ENCODE measurements around the gene OMA1. TPM values are rescaled to one million over a fixed set of nuclear protein-coding genes. Genes with fewer than 3 reads are reported as not detected.

Gene OMA1
- polyA plus RNA-seq, 1 of the 3 experiments (the other 2 are of a cell fraction), result 6.9 TPM

DNA sequence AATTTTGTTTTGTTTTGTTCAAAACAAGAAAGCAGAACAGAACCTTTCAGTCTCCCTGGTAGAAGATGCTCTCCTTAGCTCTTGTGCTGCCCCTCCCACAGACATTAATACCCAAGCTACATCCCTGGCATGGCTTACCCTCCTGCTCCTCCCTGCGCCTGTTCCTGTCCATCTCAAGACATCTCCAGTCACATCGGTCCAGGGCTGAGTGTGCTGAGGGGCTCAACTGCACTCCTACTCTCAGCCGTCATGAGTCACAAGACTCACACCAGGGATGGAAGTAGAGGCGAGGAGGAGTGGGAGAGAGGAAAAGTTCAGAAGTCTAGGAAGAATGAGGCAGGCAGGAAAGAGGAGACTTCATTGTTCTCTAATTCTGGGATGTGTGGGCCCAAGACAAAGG is 39.7 kb upstream of the OMA1 start:
- no peaks in the 10 kb centered on the region for H3K9me2 ChIP-seq
- H4K20me1 ChIP-seq (ENCODE audit: insufficient read depth), result no peaks in the 10 kb centered on the region
- no peaks in the 10 kb centered on the region for H3K27me3 ChIP-seq (ENCODE audit: insufficient read depth)
- 87% methylated on average over 4 of the region's 4 CpGs for WGBS (ENCODE audit: low lambda C conversion rate)
- no peak overlapping the region for H3K9ac ChIP-seq
- no peak overlapping the region for H3K4me2 ChIP-seq
- DNase-seq, result no peak
- no peak overlapping the region for H3K27ac ChIP-seq (ENCODE audit: low read depth in 2 of 2, low read length in 1 of 2)
- H3K4me1 ChIP-seq (ENCODE audit: control insufficient read depth in 1 of 2, insufficient read depth in 2 of 2, low read depth in 1 of 2, low read length in 1 of 2), result peaks cover 0 to 12% of the 10 kb centered on the region in 2 experiments; a peak in 2 of 4 replicates
- no peaks in the 10 kb centered on the region for H3K79me2 ChIP-seq (ENCODE audit: insufficient read depth)
- TF ChIP-seq TCF12 (IDR thresholded peaks at IDR 0.05) (no peak), RFX5 (IDR thresholded peaks at IDR 0.05; ENCODE audit: low read length) (no peak), TEAD4 (IDR thresholded peaks at IDR 0.05; ENCODE audit: borderline replicate concordance, insufficient read depth) (no peak), ELF1 (IDR thresholded peaks at IDR 0.05) (no peak), MXI1 (IDR thresholded peaks at IDR 0.05; ENCODE audit: low read depth, low read length) (no peak), EP300 (IDR thresholded peaks at IDR 0.05; ENCODE audit: borderline replicate concordance in 1 of 2, low read depth in 1 of 2, low read length in 1 of 2) (no peak), JUND (IDR thresholded peaks at IDR 0.05) (no peak), NFIC (IDR thresholded peaks at IDR 0.05; ENCODE audit: borderline replicate concordance) (no peak), GATA2 (CRISPR knock-in tag; IDR thresholded peaks at IDR 0.05) (no peak), SMC3 (IDR thresholded peaks at IDR 0.05; ENCODE audit: low read depth, low read length) (no peak), YY1 (IDR thresholded peaks at IDR 0.05; ENCODE audit: low read depth) (no peak)
- TF ChIP-seq, protein P1, sequence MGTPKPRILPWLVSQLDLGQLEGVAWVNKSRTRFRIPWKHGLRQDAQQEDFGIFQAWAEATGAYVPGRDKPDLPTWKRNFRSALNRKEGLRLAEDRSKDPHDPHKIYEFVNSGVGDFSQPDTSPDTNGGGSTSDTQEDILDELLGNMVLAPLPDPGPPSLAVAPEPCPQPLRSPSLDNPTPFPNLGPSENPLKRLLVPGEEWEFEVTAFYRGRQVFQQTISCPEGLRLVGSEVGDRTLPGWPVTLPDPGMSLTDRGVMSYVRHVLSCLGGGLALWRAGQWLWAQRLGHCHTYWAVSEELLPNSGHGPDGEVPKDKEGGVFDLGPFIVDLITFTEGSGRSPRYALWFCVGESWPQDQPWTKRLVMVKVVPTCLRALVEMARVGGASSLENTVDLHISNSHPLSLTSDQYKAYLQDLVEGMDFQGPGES (IDR thresholded peaks at IDR 0.05; ENCODE audit: low read depth, low read length), result no peak
- TF ChIP-seq, protein P2, sequence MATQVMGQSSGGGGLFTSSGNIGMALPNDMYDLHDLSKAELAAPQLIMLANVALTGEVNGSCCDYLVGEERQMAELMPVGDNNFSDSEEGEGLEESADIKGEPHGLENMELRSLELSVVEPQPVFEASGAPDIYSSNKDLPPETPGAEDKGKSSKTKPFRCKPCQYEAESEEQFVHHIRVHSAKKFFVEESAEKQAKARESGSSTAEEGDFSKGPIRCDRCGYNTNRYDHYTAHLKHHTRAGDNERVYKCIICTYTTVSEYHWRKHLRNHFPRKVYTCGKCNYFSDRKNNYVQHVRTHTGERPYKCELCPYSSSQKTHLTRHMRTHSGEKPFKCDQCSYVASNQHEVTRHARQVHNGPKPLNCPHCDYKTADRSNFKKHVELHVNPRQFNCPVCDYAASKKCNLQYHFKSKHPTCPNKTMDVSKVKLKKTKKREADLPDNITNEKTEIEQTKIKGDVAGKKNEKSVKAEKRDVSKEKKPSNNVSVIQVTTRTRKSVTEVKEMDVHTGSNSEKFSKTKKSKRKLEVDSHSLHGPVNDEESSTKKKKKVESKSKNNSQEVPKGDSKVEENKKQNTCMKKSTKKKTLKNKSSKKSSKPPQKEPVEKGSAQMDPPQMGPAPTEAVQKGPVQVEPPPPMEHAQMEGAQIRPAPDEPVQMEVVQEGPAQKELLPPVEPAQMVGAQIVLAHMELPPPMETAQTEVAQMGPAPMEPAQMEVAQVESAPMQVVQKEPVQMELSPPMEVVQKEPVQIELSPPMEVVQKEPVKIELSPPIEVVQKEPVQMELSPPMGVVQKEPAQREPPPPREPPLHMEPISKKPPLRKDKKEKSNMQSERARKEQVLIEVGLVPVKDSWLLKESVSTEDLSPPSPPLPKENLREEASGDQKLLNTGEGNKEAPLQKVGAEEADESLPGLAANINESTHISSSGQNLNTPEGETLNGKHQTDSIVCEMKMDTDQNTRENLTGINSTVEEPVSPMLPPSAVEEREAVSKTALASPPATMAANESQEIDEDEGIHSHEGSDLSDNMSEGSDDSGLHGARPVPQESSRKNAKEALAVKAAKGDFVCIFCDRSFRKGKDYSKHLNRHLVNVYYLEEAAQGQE (IDR thresholded peaks at IDR 0.05; ENCODE audit: low read depth, low read length), result no peak
- no peaks in the 10 kb centered on the region for H3K9me3 ChIP-seq
- H3K4me3 ChIP-seq (ENCODE audit: low read depth in 2 of 2, low read length in 1 of 2), result no peak overlapping the region
- H3F3A ChIP-seq (replicated peaks; ENCODE audit: insufficient read depth), result peaks cover 12% of the 10 kb centered on the region
- ChIA-PET CTCF (interaction anchor here (1.0 to 1.2 kb wide), 2 partner anchors 9 to 11 kb away, joined by 3 read pairs; no protein-coding TSS in a partner anchor), POLR2A (interaction anchor here (1.2 kb wide), 1 partner anchor 9 kb away, joined by 3 read pairs; no protein-coding TSS in a partner anchor)
- no peak overlapping the region for H2AFZ ChIP-seq (ENCODE audit: low read depth)
- H3K36me3 ChIP-seq (replicated peaks in 1 of 2; ENCODE audit: control insufficient read depth in 1 of 2, insufficient read depth in 2 of 2, low read length in 1 of 2), result no peaks in the 10 kb centered on the region

DNA sequence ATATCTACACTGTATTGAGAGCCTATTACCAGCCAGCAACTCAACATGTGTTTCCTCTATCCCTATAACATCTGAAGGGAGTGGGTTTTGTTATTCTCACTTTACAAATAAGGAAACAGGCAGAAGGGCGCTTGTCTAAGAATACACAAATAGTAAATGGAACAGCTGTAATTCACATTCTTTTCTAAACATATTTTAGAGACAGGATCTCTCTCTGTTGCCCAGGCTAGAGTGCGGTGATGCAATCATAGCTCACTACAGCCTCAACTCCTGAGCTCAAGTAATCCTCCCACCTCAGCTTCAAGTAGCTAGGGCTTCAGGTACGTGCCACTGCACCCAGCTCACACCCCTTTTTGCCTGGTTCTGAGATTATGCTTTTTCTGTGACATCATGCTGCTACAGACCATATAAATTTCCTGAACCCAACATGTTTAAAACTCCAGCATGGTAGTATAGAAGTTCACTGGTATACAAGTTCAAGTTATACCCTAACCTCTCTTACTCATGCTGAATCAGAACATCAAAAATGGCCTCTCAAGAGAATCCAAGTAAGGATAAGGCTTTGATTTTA is 39.1 kb upstream of the OMA1 start:
- Histone ChIP-seq H2AFZ (ENCODE audit: low read depth) (no peak overlapping the region), H3K9me3 (no peaks in the 10 kb centered on the region)
- CTCF ChIA-PET, result interaction anchor here (1.0 to 1.2 kb wide), 2 partner anchors 10 to 12 kb away, joined by 3 read pairs; no protein-coding TSS in a partner anchor

More for the DNA sequence above, 39.1 kb upstream of the OMA1 start:
- Histone ChIP-seq H3K4me1 (ENCODE audit: control insufficient read depth in 1 of 2, insufficient read depth in 2 of 2, low read depth in 1 of 2, low read length in 1 of 2) (peaks cover 0 to 12% of the 10 kb centered on the region in 2 experiments; a peak in 2 of 4 replicates), H3F3A (replicated peaks; ENCODE audit: insufficient read depth) (peaks cover 12% of the 10 kb centered on the region), H3K9ac (no peak overlapping the region), H3K36me3 (replicated peaks in 1 of 2; ENCODE audit: control insufficient read depth in 1 of 2, insufficient read depth in 2 of 2, low read length in 1 of 2) (no peaks in the 10 kb centered on the region), H3K79me2 (ENCODE audit: insufficient read depth) (no peaks in the 10 kb centered on the region), H3K27me3 (ENCODE audit: insufficient read depth) (no peaks in the 10 kb centered on the region), H3K4me2 (no peak overlapping the region), H3K4me3 (ENCODE audit: low read depth in 2 of 2, low read length in 1 of 2) (no peak overlapping the region), H4K20me1 (ENCODE audit: insufficient read depth) (no peaks in the 10 kb centered on the region), H3K9me2 (no peaks in the 10 kb centered on the region), H3K27ac (ENCODE audit: low read depth in 2 of 2, low read length in 1 of 2) (peak overlapping the region; percentile 48 to 85; a peak in 2 of 4 replicates)
- POLR2A ChIA-PET, result interaction anchor here (1.2 kb wide), 1 partner anchor 9 kb away, joined by 3 read pairs; no protein-coding TSS in a partner anchor
- 91% methylated on average over 3 of the region's 3 CpGs for WGBS (ENCODE audit: low lambda C conversion rate)
- TF ChIP-seq RCOR1 (IDR thresholded peaks at IDR 0.05; ENCODE audit: low read length) (no peak), RAD21 (IDR thresholded peaks at IDR 0.05; ENCODE audit: low read length) (no peak), TCF12 (IDR thresholded peaks at IDR 0.05) (no peak), NFIC (IDR thresholded peaks at IDR 0.05; ENCODE audit: borderline replicate concordance) (no peak), YY1 (IDR thresholded peaks at IDR 0.05; ENCODE audit: low read depth) (no peak), EP300 (IDR thresholded peaks at IDR 0.05; ENCODE audit: borderline replicate concordance in 1 of 2, low read depth in 1 of 2, low read length in 1 of 2) (no peak), MXI1 (IDR thresholded peaks at IDR 0.05; ENCODE audit: low read depth, low read length) (no peak), GABPA (IDR thresholded peaks at IDR 0.05; ENCODE audit: low read depth) (no peak), SIN3A (IDR thresholded peaks at IDR 0.05; ENCODE audit: borderline replicate concordance, low read depth, low read length) (no peak), RXRA (IDR thresholded peaks at IDR 0.05; ENCODE audit: borderline replicate concordance, low read depth) (no peak), TEAD4 (IDR thresholded peaks at IDR 0.05; ENCODE audit: borderline replicate concordance, insufficient read depth) (no peak)
- TF ChIP-seq, protein P3, sequence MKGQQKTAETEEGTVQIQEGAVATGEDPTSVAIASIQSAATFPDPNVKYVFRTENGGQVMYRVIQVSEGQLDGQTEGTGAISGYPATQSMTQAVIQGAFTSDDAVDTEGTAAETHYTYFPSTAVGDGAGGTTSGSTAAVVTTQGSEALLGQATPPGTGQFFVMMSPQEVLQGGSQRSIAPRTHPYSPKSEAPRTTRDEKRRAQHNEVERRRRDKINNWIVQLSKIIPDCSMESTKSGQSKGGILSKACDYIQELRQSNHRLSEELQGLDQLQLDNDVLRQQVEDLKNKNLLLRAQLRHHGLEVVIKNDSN (IDR thresholded peaks at IDR 0.05; ENCODE audit: borderline replicate concordance, low read depth), result no peak
- TF ChIP-seq, protein P4, sequence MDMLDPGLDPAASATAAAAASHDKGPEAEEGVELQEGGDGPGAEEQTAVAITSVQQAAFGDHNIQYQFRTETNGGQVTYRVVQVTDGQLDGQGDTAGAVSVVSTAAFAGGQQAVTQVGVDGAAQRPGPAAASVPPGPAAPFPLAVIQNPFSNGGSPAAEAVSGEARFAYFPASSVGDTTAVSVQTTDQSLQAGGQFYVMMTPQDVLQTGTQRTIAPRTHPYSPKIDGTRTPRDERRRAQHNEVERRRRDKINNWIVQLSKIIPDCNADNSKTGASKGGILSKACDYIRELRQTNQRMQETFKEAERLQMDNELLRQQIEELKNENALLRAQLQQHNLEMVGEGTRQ (IDR thresholded peaks at IDR 0.05; ENCODE audit: borderline replicate concordance, low read depth, low read length), result no peak
- no peak for DNase-seq
